Measurements from ENCODE around the gene PFKFB2. TPM values are rescaled to one million over a fixed set of nuclear protein-coding genes. Genes with fewer than 3 reads are reported as not detected.
A peak's percentile ranks its signal among the peaks of the same experiment; 100 is the strongest.

The PFKFB2 gene
- 1 to 10 TPM; 3.7 to 5.3 (median 4.1) TPM for total RNA-seq

DNA sequence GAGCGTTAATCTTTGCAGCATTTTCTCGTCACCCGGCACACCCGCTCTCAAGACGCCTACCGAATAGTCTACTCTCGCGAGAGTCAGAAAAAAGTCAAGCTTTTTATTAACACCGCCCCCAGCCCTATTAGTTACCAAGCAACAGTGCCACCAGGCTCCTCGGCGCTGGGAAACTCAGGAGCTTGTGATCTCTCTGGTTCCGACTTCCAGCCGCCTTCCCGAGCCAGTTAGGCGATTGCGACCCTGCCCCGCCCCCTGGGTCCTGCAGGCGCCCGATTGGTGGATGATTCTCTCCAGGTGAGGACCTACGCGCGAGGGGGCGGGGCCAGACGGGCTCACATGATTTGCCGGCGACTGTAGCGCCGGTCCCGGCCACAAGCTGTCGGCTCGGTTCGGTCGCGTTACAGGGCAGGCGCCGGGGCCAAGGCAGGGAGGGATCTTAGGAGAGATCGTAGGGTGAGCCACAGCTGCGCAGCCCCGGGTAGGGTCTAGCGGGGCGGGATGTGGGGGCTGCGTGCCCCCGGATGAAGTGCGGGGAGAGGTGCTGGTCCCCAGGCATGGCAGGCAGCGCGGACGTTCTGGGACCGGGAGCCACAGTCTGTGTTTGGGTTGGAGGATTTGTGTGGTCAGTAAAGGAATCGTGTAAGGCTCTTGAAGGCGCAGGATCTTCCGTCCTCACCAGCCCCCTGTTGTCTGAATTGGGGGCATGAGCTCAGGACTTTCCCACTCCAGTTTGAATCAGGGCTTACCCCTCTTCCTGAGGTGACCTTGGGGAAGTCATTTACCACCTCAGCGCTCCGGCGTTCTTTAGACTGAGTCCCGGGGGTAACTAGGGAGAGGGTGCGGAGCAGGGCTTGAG lies at the start of gene PFKFB2:
PFKFB2 (plus strand) TSS at position 365 of the 859 bp plus-strand sequence. CDS start 1,443 bp downstream, outside the sequence.
- DNase-seq (ENCODE audit: extremely low spot score), result peak; percentile 98
- intact Hi-C loops (cut with DNase I), result loop anchor here (10.0 kb wide), 1 partner anchor 912 kb away; no protein-coding TSS in a partner anchor
- TF ChIP-seq EP300 (IDR thresholded peaks at IDR 0.05) (no peak), POLR2AphosphoS5 (IDR thresholded peaks at IDR 0.05) (peak; percentile 91 to 94), POLR2A (IDR thresholded peaks at IDR 0.05; ENCODE audit: low read depth) (peak; percentile 78)
- TF ChIP-seq, protein P1, sequence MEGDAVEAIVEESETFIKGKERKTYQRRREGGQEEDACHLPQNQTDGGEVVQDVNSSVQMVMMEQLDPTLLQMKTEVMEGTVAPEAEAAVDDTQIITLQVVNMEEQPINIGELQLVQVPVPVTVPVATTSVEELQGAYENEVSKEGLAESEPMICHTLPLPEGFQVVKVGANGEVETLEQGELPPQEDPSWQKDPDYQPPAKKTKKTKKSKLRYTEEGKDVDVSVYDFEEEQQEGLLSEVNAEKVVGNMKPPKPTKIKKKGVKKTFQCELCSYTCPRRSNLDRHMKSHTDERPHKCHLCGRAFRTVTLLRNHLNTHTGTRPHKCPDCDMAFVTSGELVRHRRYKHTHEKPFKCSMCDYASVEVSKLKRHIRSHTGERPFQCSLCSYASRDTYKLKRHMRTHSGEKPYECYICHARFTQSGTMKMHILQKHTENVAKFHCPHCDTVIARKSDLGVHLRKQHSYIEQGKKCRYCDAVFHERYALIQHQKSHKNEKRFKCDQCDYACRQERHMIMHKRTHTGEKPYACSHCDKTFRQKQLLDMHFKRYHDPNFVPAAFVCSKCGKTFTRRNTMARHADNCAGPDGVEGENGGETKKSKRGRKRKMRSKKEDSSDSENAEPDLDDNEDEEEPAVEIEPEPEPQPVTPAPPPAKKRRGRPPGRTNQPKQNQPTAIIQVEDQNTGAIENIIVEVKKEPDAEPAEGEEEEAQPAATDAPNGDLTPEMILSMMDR (IDR thresholded peaks at IDR 0.05), result peak in 2 of 3 experiments; percentile 21 to 46

DNA sequence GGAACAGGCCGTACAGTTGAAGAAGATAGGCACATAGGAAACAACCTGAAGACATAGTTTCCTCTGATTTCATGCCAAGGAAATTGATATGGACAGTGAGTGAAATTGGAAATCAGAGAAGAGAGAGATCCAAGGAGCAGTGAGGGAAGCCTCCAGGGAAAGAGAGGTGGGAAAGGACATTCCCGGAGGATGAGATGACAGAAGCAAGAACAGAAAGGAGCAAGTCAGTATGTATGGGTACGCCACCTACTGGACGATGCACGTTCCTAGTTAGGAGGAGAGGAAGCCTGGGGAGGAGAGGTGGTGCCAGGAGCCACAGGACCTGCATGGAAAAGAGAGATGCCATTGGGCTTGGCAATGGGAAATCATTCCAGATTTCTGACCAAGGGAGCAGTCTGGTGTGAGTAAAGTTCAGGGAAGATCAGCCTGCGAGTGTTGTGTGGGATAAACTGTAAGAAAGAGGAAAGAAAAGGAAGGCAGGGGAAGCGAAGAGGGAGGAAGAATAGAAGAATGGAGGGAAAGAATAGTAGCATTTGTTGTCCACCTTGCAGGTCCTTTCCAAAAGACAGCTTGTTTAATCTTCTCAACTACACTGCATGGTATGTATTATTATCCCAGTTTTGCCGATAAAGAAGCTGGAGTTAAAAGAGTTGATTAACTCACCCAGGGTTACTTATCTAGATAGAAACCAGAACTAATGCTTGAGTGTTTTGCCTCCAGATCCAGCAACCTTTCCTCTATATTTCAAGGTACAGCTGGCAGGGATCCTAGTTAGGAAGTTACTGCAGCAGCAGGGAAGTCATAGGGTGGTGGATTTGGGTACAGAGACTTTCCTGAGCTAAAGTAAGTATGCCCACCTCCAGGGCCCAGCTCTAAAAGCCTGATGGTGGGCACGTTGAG lies 47.9 kb upstream of the PFKFB2 start:
- Histone ChIP-seq H3K4me3 (no peak overlapping the region), H3K4me1 (peaks cover 0 to 4% (median 2%) of the 10 kb centered on the region in 4 donors), H3K27ac (replicated peaks in 1 of 4) (no peak overlapping the region), H3K9me3 (no peaks in the 10 kb centered on the region), H3K27me3 (peaks cover 0 to 3% (median 0%) of the 10 kb centered on the region in 4 donors), H3K36me3 (no peaks in the 10 kb centered on the region)
- no peak for DNase-seq (ENCODE audit: extremely low spot score)
- intact Hi-C loops (cut with DNase I), result no loop called here
- WGBS, result 49% methylated on average over 9 of the region's 9 CpGs
- TF ChIP-seq, protein P1 (IDR thresholded peaks at IDR 0.05), result peak in 2 of 3 experiments; percentile 39 to 60
- TF ChIP-seq POLR2AphosphoS5 (IDR thresholded peaks at IDR 0.05), result no peak

More for the DNA sequence above, at the start of gene PFKFB2:
- 6% methylated on average over 26 of the region's 56 CpGs for WGBS
- H3K4me3 ChIP-seq, result peak within 1 kb of the TSS; percentile 67 to 78 (median 69)
- H3K9me3 ChIP-seq, result no peaks in the 10 kb centered on the region
- H3K27ac ChIP-seq (replicated peaks in 1 of 4), result peak within 1 kb of the TSS; percentile 90 to 93 (median 93)
- H3K36me3 ChIP-seq, result peaks cover 0 to 18% (median 10%) of the 10 kb centered on the region in 4 donors
- no peaks in the 10 kb centered on the region for H3K27me3 ChIP-seq
- H3K4me1 ChIP-seq, result peaks cover 25 to 41% (median 39%) of the 10 kb centered on the region in 4 donors

DNA sequence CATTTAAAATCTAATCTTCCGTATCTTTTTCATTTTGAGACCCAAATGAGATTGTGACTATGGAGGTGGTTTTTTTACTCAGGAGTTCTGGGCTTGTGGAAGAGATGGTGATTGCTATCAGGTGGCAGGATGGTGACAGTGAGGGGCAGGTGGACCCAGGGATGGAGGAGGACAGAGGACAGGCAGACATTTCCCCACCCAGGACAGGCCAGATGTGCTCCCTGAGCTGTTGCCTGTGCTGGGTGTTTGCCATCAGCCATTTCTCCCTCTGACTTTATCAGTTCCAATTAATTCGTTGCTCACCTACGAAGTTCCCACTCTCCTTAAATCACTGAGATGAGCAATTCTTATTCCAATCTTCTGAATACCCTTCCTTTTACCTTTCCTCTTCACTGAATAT lies 47.0 kb upstream of the PFKFB2 start:
- no peak for DNase-seq (ENCODE audit: extremely low spot score)
- H3K27ac ChIP-seq (replicated peaks in 1 of 4), result no peak overlapping the region
- peaks cover 0 to 4% (median 2%) of the 10 kb centered on the region in 4 donors for H3K4me1 ChIP-seq
- TF ChIP-seq, protein P1 (IDR thresholded peaks at IDR 0.05), result no peak
- TF ChIP-seq POLR2AphosphoS5 (IDR thresholded peaks at IDR 0.05) (no peak), POLR2A (IDR thresholded peaks at IDR 0.05; ENCODE audit: low read depth) (no peak), EP300 (IDR thresholded peaks at IDR 0.05) (no peak)
- 91% methylated on average over 3 of the region's 3 CpGs for WGBS
- no peaks in the 10 kb centered on the region for H3K36me3 ChIP-seq
- H3K27me3 ChIP-seq, result peaks cover 0 to 3% (median 0%) of the 10 kb centered on the region in 4 donors
- no peaks in the 10 kb centered on the region for H3K9me3 ChIP-seq
- no peak overlapping the region for H3K4me3 ChIP-seq
- intact Hi-C loops (cut with DNase I), result no loop called here

DNA sequence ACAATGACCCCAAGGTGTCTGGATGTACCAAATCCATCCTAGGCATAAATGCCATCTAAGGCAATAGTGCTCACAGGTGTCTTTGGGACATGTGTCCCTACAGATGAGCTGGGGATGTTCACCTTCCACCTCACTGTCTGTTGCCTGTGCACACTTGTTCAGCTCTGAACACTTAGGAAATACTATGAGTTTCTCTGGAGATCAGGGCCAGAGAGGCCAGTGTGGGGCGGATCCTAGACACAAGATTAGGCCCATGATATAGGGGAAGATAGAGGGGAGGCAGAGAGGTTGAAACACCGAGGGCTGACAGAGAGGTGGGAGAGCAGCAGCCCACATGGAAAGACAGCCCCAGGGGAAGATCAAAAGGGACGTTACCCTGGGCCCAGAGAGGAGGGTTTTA lies 46.2 kb upstream of the PFKFB2 start:
- Histone ChIP-seq H3K4me1 (peaks cover 0 to 4% (median 2%) of the 10 kb centered on the region in 4 donors), H3K27ac (replicated peaks in 1 of 4) (no peak overlapping the region), H3K36me3 (no peaks in the 10 kb centered on the region), H3K27me3 (peaks cover 0 to 3% (median 0%) of the 10 kb centered on the region in 4 donors), H3K4me3 (no peak overlapping the region), H3K9me3 (no peaks in the 10 kb centered on the region)
- intact Hi-C loops (cut with DNase I), result no loop called here
- WGBS, result 72% methylated on average over 3 of the region's 3 CpGs
- TF ChIP-seq POLR2AphosphoS5 (IDR thresholded peaks at IDR 0.05) (no peak), POLR2A (IDR thresholded peaks at IDR 0.05; ENCODE audit: low read depth) (no peak), EP300 (IDR thresholded peaks at IDR 0.05) (no peak)
- TF ChIP-seq, protein P1 (IDR thresholded peaks at IDR 0.05), result no peak
- no peak for DNase-seq (ENCODE audit: extremely low spot score)

Measured in esophagus muscularis mucosa (tissue), 4 donors.